Left hindlimb (tissue), 1 donor: Measurements from ENCODE around the gene AKAP13.
A peak's percentile ranks its signal among the peaks of the same experiment; 100 is the strongest.

Experiments used
- DNase-seq: peaks from one replicate; pipeline ENCODE4 v3.0.0-alpha.2; 2018

Gene AKAP13

DNA sequence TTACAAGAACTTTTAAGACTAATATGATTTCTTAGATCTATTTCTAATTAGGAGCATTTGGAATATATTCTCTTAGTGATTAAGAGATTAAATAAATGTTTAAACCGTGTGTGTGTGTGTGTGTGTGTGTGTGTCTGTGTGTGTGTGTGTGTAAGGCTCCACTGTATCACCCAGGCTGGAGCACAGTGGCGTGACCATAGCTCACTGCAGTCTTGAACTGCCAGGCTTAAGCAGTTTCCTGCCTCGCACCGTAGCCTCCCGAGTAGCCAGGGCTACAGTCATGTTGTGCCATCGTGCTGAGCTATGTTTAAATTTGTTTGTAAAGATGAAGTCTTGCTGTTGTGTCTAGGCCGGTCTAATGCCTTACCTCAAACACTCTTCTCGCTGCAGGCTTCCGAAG, 305.0 kb downstream of the AKAP13 start:
- DNase-seq, result no peak

DNA sequence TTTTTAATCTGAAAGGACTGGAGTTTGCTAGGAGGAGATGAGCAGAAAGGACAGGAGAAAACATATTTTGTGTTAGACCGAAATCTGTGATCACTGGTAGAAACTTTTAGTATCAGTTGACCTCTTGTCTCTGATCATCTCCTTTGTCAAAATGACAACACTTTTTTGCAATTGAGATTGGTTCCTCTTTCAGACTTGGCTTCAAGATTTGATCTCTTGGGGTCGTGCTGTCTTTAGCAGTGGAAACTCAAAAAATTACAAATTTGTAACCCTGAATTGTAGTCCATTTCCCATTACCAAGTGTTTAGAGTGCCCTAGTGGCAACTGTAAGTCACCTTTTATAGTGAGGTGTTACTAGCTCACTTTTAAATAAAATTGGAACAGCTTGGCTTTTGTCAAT, 306.9 kb downstream of the AKAP13 start:
- DNase-seq, result no peak

DNA sequence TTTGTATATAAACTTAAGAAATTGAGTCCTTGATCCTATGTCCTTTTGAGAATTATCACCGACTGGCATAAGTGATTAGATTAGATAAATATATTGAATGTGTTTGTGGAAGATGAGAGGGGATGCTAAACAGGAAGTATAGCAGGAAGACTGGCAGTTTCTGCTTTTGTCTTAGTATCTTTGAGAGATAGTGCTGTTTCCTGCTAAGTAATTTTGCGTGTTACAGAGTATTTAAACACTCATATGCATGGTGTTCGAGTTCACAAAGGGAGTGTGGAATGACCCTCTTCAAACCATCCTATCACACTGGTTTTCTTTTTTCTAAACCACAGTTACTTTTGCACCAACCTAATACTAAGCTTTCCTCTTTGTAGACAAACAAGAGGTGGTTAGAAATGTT, 308.3 kb downstream of the AKAP13 start:
- no peak for DNase-seq

DNA sequence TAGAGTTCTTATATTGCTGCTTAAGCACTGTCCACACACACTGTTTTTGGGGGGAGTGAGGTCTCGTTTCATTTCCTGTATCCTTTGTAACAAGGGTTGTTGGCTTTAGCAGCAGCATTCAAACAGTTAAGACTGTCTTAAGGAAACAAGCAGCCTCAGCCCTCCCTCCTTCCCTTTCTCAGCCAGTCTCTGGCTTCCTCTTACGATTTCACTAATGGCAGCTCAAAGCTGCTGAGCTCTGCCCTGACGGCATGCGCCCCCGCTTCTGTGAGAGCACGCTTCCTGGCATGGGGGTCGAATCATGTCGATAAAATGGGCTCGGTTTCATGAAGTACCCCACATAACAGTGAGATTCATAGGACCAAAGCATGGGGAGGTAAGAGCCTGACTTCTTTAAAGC, 309.3 kb downstream of the AKAP13 start:
- DNase-seq, result peak; percentile 72

DNA sequence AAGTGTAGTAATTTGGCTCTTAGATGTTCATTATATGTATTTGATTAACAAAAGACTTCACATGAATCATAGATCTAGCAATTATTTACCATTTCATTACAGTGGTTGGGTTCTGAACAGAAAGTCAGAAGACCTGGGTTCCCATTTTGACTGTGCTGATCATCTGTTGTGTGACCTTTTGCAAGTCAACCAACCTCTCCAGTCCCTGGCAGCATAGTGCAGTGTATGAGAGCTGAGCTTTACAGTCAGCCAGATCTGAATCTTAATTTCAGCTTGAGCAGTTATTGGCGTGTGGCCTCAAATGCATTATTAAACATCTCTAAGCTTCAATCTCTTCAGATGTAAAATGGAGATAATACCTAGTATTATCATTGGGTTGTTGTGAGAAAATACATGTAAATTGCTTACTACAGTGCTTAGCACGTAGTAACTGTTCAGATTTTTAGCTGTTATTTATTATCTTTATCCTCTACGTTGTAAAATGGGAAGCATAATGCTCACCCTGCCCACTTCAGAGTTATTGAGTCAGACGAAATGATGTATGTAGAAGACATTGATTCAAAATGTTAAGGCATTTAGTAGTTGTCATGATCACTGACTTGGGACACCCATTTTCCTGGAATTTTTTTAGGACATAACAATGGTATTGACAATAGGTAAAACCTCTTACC, 310.3 kb downstream of the AKAP13 start:
- no peak for DNase-seq

DNA sequence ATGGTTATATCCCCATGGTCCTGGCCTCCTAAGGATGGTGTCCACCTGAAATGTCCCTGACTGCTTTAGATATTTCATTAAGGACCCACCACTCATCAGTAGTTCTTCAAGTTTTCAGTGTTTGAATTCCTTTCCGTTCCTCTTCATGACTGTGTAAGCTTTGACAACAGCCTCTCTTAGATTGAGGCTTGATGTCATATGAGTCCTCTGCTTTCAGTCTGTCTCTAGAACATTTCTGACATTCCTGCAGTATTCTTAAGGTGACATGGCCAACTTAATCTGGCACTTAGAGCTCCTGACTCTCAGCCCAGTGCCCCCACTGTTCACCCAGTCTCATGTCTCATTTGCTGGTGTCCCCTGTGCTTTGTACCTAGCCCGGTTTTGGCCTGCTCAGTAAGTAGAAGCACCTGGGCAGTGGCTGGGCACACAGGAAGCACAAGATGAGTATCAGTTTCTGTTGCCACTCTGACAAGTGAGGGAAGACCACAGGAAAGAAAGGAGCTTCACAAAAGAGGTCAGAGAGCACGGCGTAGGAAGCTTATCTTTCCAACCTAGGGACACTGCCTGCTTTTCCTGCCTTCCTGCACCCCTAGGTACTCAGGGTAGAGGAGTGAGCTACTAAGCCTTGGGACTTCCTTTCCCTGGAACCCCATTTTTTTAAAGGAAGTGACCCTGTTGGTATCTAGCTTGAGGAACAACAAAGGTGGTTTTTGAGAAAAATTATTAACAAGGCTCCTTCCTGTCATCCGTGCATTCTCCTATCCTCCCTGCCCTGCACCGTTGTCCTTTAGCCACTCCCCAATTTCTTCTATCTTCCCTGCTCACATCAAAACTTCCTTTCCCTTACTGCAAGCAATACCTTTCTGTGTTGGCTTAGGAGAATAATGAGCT, 311.2 kb downstream of the AKAP13 start:
- DNase-seq, result no peak

DNA sequence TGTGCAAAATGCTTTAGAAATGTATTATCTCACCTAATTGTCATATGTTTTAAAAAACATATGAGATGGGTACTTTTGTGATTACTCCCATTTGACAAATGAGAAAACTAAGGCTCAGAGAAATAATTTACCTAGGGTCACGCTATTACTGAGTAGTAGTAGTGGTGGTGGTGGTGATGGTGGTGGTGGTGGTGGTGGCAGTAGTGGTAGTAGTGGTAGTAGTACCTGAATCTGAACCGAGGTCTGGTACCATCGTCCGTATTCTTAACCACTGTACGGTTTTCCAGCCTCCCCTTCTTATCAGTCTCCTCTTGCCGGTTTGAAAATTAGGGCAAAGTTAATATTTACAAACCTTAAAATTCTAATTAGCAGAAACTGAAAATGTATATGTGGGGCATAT, 311.9 kb downstream of the AKAP13 start:
- DNase-seq, result no peak

DNA sequence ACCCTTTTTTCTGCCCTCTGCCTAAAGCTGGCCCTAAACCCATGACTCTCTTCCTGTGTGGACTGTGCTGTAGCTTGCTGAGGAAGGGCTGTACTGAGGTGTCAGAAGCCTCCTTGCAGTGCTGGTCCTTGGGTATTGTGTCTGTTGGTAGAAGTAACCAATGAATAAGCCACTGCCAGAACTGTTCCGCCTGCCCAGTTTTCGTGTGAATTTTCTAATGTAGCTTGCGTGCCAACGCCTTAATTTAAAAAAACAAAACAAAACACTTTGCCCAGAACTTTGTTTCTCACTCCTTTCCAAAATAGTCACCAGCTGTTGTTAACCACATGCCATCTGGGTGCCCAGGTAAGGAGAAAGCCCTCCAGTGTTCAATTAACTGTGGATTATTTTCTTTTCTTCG, 312.5 kb downstream of the AKAP13 start:
- no peak for DNase-seq

DNA sequence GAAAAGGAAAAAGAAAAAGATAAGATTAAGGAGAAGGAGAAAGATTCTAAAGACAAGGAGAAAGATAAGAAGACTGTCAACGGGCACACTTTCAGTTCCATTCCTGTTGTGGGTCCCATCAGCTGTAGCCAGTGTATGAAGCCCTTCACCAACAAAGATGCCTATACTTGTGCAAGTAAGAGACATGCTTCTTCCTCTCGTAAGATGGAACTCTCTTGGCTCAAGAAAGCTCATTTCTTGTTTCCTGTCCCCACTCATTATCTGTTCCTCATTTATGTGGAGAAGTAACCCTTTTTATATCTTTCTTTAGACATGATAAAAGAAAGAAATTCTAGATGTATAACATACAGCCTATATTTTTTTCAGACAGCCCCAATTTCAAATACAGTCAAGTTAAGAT, 312.9 kb downstream of the AKAP13 start:
- no peak for DNase-seq

DNA sequence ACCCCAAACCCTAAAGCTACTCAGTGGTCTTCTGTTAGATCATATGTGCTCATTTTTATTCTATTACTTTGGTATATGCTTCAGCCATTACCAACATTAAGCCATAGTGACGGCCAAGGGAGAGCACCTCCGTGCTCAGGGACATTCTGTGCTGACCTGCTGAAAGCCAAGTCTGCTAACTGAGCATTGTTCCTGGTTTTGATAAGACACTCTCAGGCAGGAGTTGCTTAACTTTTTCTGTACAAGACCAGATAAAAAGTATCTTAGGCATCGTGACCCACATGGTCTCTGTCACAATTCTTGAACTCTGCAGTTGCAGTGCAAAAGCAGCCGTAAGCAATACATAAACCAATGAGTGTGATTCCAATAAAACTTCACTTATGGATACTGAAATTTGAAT, 313.7 kb downstream of the AKAP13 start:
- no peak for DNase-seq

DNA sequence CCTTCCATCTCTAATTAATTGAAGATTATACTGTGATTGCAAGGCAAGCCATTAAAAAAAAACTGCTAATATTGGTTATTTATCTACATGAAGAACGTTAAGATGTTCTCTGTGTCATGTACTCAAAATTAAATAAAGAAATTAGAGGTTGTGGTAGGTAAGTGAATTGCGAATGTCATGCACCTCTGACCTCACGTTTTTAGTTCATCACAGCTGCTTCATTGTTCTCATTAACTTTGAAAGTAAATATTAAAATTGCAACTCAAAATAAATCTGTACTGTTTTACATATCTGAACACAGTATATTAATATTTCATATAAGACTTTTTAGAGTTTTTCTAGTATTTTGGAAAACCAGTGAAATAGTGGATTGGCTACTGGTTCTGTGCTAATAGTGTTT, 320.4 kb downstream of the AKAP13 start:
- no peak for DNase-seq

DNA sequence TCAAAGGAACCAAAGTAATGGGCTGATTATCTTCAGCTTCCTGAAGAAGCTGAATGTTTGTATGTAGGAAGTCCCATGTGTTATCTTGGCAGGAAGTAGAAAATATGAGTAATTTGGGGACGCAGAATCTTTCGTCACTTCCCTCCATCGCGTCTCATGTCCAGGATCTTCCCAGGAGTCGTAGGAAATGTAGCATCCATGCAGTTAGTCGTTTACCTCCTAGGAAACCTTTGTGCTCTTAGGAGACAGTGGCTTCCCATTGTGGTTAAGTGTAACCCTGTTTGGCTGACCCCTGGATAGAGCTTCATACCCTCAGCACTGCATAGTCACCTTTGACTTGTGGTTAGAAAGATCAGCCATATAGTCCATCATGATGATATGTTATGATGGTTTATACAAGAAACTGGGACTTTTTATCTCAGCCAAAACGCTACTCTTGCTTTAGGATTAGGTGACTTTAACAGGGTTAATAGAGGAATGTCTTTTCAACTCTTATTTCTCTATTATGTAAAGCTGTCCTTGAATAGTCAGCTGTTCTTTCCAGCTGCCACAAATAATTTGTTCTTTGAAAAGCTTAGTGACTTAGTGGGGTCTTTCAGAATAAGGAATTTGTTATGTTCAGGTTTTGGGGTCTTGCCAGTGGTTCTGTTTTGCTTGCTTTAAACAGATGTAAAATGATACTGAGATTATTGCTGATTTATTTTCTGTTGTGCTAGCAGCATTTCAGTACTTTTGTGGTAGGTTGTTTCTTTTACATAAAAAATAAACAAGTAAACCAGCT, 322.1 kb downstream of the AKAP13 start:
- DNase-seq, result no peak

DNA sequence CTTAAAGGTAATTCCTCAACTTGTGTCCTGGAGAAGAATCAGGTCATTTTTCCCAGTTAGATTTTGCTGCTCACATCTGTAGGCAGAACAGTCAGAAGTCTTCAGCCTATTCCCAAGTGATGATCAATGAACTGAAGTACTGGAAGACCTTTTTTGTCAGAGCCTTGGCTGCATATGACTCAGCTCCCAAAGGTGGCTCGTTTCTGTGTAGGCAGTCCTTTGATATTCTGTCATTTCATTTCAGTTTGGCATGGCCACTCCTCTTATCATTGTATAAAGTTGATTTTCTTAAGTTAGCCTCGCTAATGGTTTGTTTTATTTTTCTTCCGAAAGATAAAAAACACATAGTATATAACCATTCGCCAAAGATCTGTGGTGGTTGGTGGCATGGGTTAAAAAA, 323.7 kb downstream of the AKAP13 start:
- DNase-seq, result no peak

DNA sequence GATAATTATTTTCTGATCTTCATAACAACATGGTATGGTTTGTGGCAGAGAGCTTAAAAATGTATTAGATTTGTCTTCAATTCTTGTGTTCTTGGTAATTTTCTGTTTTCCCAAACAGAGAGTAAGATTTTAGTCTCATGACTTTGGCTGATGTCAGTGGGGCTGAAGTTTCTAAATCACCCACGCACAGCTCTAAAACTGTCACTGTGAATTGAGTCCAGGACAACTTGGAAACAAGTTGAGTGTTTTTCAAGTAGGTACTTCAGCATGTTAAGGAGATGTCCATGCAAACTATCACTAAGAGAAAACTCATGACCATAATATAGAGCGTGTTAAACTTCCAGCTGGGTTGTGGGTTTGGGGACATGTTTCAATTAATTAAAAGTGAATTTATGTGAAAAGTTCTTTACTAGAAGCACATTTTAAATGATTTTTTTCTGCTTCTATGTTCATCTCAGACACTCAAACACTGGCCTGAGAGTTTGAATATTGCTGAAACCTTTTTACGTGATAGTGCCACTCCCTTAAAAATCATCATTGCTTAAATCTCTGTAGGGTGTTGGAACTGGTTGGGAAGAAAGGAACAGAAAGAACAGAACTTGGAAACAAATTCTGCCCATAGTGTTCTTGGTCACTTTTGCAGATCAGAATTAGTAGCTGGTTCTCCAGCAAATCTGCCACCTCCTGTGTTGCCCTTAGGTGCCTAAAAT, 324.5 kb downstream of the AKAP13 start:
- DNase-seq, result no peak

DNA sequence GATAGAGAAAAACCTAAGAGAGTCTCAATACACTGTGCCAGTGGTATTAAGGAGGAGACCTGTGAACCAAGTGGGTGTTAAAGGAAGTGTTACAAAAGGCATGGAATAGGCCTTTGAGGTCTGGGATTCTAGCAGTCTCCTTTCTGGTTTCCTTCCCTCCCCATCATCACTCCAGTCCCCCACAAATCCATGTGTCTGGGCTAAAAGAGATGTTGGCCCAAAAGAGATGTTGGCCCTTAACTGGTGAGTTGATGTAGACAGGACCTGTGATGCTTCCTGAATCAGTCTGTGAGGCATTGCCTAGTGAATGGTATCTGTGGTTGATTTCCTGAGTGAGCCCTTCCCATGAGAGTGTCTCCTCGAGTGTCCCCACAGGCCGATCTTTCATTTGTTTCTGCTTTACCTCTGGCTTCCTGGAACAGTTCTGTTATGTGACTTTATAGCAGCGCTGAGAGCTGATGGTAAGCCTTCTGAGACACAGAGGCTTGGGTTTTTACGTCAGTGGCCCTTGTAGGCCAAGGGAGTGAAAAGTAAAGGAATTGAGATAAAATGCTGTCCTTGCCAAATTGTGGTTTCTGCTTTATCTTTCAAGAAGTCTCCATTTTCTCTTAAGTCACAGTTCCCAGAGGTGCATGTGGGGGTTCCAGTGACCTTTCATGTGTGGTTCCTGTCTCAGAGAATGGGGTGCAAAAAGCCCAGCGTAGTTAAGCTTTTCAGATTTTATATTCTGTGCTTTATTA, 326.5 kb downstream of the AKAP13 start:
- DNase-seq, result no peak

DNA sequence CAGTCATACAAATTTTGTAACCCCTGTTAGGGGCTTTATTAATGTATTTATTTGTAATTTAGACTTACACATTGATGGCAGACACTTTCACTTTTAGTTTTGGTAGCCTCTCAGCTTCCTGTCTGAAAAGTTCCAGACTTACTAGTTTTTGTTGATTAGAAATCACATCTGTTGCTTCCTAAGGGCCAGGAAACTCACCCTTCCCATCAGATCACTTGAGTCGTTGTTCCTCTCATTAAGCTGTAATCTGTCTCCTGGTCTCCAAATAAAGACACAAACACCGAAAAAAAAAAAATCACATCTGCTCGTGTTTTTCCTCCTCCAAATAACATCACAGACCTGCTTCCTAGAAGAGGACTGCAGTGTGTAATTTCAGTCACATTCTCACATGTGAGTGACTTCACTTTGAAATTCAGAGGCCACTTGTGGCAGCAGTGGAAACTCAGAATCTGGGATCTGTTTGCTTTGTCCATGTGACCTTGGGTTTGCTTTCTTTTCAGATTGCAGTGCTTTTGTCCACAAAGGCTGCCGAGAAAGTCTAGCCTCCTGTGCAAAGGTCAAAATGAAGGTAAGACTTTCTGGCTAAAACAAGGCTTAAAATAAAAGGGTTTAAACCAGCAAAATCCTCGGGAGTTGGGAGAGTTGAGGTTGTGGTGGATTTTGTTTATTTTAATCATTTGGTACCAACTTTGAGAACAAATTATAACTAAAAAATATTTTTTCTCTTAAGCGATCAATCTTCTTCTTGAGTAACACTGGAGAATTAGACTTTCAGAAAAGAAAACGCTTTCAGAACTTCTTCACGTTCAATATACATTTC, 327.3 kb downstream of the AKAP13 start:
- DNase-seq, result no peak

DNA sequence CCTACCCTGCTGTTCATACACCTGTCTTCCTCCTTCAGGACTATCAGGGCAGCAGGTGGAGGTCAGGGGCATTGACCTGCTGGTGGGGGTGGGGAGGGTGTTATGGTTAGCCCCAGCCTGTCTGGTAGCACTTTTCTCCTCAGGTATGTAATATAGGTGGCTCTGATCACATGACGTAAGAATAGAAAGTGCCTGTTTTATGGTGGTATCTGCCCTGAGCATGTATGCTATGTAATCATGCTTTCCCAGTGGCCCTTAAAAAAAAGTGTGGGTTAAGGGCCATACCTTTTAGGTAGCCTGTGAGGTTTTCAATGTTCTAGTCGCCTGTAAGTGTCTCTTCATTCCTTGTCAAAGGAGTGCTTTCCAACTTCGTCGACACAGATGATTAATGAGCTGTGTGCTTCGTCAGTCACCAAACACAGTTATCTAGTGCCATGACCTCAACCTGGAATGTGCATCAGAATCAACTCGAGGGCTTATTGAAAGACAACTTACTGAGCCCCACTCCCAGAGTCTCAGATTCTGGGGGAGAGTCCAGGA, 328.1 kb downstream of the AKAP13 start:
- no peak for DNase-seq

DNA sequence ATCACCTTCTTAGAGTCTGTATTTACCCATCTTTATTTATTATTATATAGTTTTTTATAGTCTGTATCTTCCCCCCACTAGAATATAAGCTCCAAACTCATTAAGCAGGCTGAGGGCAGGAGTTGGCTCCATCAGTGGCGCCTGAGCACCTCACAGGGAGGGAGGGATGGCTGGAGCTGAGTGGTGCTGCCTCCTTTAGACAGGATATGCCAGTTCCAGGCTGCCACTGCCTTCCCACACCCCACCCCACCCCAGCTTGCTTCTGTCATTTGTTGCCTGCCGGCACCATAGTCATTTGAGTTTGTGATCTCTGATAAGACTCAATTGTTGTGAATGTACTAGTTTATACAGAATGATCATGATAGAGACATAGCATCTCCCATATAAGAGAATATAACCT, 328.8 kb downstream of the AKAP13 start:
- no peak for DNase-seq

DNA sequence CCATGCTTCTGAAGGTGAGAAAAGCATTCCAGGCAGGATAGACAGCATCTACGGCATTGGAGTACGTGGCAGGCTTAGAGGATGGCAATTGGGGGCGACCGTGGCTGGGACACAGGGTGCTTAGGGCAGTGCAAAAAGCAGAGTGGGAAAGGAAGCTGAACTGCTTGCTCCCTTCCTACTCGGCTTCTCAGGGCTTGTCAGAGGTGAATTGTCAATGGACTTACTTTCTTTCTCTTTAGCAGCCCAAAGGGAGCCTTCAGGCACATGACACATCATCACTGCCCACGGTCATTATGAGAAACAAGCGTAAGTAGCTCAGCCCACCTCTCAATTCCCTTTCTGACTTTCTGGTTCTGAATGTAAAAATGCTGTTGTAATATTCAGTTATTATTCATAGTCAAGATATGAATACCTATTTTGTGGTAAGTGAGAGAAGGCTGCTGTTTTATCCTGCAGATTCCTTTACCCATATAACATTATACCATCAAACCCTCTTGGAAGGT, 330.0 kb downstream of the AKAP13 start:
- no peak for DNase-seq

DNA sequence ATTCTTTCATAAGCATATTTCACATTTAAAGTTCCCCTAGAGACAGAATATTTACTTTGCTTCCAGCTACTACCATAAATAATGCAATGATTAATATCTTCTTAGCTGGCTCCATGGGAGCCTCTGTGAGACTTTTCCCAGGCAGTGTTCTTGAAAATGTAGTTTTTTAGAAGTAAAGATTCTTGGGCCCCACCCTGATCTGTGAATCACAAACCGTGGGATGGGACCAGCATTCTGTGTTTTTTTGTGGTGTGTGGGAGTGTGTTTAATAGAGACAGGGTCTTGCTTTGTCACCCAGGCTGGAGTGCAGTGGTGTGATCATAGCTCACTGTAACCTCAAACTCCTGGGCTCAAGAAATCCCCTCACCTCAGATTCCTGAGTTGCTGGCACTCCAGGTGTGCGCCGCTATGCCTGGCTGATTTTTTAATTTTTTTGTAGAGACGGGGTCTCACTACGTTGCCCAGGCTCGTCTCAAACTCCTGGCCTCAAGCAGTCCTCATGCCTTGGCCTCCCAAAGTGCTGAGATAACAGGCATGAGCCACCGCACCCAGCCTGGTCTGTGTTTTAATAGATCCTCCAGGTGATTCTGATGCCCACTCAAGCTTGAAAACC, 331.3 kb downstream of the AKAP13 start:
- DNase-seq, result no peak
